ENCODE results near the gene DGCR8. TPM values are rescaled to one million over a fixed set of nuclear protein-coding genes. Genes with fewer than 3 reads are reported as not detected.

DGCR8 gene
- total RNA-seq, 5 donors from 2014 or later (not counting 1 experiment from before 2014, with no cell fraction given), result 38.4 to 48.1 (median 45.1) TPM

DNA sequence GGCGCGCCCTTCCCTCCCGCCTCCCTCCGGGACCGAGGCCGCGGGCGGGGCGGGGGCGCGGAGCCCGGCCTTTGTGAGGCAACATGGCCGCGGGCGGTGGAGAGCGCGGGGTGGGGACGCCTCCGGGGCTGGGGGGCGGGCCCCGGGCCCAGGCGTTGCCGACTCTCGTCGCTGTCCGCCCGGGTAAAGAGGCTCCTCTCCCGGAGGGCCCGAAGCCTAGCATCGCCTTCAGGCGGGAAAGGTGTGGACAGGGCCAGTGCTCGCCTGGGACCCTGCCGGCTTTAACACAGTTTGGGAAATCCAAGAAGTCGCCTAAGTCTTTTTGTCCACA lies 369 bp downstream of the DGCR8 start:
- H3K36me3 ChIP-seq (ENCODE audit: control insufficient read depth in 2 of 2, extremely low read depth in 1 of 2, insufficient read depth in 1 of 2, low read length in 1 of 2), result peaks cover under 1 to 5% of the 10 kb centered on the region in 2 donors
- Mint-ChIP-seq H3K27ac (peak overlapping the region; percentile 53 to 66), H3K9me3 (no peaks in the 10 kb centered on the region), H3K4me3 (peak overlapping the region; percentile 70 to 79 (median 77)), H3K4me1 (peaks cover 45 to 48% (median 46%) of the 10 kb centered on the region in 3 donors), H3K27me3 (no peaks in the 10 kb centered on the region), H3K36me3 (peaks cover 2% of the 10 kb centered on the region)
- no peaks in the 10 kb centered on the region for H3K27me3 ChIP-seq (replicated peaks in 1 of 2; ENCODE audit: control insufficient read depth in 2 of 2, extremely low read depth in 1 of 2, insufficient read depth in 2 of 2, low read length in 1 of 2)
- WGBS (ENCODE audit: insufficient coverage), result 0% methylated on average over 29 of the region's 34 CpGs
- peak overlapping the region; percentile 59 to 92 for H3K4me3 ChIP-seq (ENCODE audit: control insufficient read depth in 1 of 2, extremely low read depth in 1 of 2, low read length in 1 of 2)
- peak overlapping the region; percentile 60 for H3K27ac ChIP-seq (ENCODE audit: low read length)
- ATAC-seq (replicated peaks in 1 of 4), result peak; percentile 78 to 82 (median 80)
- ChIA-PET POLR2A (no interaction called here), CTCF (no interaction called here)
- no peaks in the 10 kb centered on the region for H3K9me3 ChIP-seq
- peaks cover 17 to 54% of the 10 kb centered on the region in 2 experiments for H3K4me1 ChIP-seq (ENCODE audit: control insufficient read depth in 1 of 2, extremely low read depth in 1 of 2, insufficient read depth in 2 of 2, low read length in 2 of 2)
- DNase-seq, result peak in 34 of 35 experiments; percentile 42 to 82 (median 62)

DNA sequence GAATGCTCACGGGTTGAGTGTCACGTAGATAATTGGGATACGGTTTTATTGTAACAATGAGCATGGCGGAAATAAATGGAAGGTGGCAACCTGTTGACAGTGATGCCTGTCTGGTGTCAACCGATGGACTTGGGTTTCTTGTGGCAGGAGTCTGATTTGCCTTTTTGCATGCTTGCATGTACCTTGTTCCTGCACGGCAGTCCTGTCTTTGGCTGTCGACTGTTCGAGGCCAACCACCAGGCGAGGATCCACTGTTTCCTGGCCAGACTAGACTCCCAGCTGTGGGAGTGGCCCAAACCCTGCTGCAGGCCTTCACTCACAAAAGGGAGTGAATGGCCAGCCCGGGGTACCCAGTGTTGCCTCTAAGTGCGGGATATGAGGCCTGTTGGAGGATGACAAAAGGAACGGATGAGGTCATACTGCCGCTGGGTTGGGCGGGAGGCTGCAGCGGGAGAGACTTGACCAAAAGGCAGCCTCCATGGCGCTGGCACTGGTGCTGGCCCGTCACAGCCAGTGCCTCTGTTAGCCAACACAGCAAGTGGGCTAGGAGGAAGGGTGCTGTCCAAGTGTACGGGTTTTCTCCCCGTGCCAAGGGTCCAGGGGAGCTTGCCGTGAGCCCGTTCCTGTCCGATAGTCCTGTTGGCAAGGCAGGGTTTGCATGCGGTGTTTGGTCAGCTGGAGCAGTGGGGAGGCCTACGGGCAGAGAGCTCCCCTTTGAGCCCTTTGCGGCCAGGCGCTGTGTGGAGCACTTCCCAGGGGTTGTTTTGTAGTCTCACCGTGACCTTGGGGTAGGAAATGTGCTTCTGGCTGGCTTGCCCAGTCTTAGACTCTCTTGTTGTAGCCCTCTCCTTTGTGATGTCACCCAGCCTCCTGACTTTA lies 974 bp downstream of the DGCR8 start:
- Mint-ChIP-seq H3K4me1 (peaks cover 45 to 50% (median 46%) of the 10 kb centered on the region in 3 donors), H3K9me3 (no peaks in the 10 kb centered on the region), H3K27me3 (no peaks in the 10 kb centered on the region), H3K27ac (peak overlapping the region; percentile 53 to 66), H3K36me3 (peaks cover 4% of the 10 kb centered on the region), H3K4me3 (peak overlapping the region; percentile 70 to 79 (median 77))
- no peak for ATAC-seq (replicated peaks in 1 of 4)
- H3K27ac ChIP-seq (ENCODE audit: low read length), result peak overlapping the region; percentile 60
- no peaks in the 10 kb centered on the region for H3K27me3 ChIP-seq (replicated peaks in 1 of 2; ENCODE audit: control insufficient read depth in 2 of 2, extremely low read depth in 1 of 2, insufficient read depth in 2 of 2, low read length in 1 of 2)
- H3K4me3 ChIP-seq (ENCODE audit: control insufficient read depth in 1 of 2, extremely low read depth in 1 of 2, low read length in 1 of 2), result peak overlapping the region; percentile 59 to 92
- H3K9me3 ChIP-seq, result no peaks in the 10 kb centered on the region
- POLR2A ChIA-PET, result interaction anchor here in 1 of 2 donors (0.6 kb wide), 1 partner anchor 32 kb away, joined by 4 read pairs; no protein-coding TSS in a partner anchor
- 42% methylated on average over 23 of the region's 27 CpGs for WGBS (ENCODE audit: insufficient coverage)
- no peak for DNase-seq
- H3K4me1 ChIP-seq (ENCODE audit: control insufficient read depth in 1 of 2, extremely low read depth in 1 of 2, insufficient read depth in 2 of 2, low read length in 2 of 2), result peaks cover 17 to 59% of the 10 kb centered on the region in 2 experiments
- CTCF ChIA-PET, result interaction anchor here in 1 of 2 donors (0.7 kb wide), 1 partner anchor 36 kb away, joined by 5 read pairs; the partner anchor contains the start of gene TRMT2A
- H3K36me3 ChIP-seq (ENCODE audit: control insufficient read depth in 2 of 2, extremely low read depth in 1 of 2, insufficient read depth in 1 of 2, low read length in 1 of 2), result peaks cover 7 to 10% of the 10 kb centered on the region in 2 donors

DNA sequence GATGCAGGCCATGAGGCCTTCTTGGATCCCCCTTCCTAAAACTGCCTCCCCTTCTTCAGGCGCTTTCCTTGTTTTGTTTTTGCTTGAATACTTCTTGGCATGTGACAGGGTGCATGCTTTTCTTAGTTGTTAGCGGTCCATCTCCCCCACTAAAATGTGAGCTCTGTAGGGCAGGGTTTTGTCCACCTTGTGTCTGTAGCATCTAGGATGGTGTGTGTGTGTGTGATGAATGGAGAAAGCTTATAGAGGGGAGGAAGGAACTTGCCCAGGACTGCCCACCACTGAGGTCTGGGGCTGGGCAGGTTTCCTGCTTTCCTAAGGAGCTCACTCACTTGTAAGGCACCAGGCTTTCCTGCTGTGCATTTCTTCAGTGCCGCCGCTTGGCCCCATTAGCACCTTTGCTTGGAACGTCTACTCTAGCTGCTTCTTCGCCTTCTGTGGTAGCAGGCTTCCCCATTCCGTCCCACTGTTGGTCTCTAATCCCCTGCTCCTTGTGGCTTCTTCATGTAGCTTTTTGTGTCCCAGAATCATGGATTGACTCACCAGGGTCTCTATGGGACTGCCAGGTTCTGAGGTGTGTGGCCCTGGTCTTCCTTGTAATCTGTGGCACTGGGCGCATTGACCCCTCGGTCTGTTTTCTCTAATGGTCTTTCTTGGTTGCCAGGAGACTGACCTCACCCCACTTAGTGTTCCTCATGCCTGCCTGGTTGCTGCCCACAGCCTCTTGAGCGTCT lies 3.3 kb downstream of the DGCR8 start:
- peaks cover 17 to 83% of the 10 kb centered on the region in 2 experiments for H3K4me1 ChIP-seq (ENCODE audit: control insufficient read depth in 1 of 2, extremely low read depth in 1 of 2, insufficient read depth in 2 of 2, low read length in 2 of 2)
- no peak overlapping the region for H3K27ac ChIP-seq (ENCODE audit: low read length)

DNA sequence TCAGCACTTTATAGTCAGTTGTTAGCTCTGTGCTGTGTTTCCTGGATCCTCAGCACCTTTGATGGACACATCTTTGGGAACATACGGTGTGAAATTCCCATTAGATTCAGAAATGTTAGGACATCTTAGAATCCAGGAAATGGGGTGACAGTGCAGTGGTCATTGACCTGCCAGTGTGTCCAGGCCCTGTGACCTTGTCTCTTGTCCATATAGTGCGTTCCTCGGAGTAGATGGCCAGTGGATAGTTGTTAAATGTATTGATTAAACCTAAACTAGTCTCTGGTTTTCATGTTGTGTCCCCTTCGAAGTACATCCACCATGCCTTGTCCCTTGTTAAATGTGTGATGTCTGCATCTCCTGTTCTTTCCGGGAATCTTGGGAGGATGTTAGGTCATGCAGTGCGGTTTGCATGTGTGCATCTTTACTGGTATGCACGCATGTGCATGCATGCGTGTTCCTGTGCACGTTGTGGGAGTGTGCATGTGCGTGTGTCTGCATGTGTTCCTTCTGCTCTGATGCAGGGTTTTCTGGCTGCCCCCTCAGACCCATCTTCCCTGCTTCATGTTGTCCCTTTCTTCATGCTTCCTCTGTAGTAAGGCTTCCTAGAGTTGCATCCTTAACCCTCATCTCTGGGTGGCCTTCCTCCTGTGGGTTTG lies 4.0 kb downstream of the DGCR8 start:
- peak overlapping the region in 1 of 3 donors; percentile 43 for H3K4me3 Mint-ChIP-seq
- POLR2A ChIA-PET, result no interaction called here

More for the DNA sequence above, 3.3 kb downstream of the DGCR8 start:
- CTCF ChIA-PET, result interaction anchor here in 1 of 2 donors (1.6 kb wide), 1 partner anchor 18 kb away, joined by 3 read pairs; no protein-coding TSS in a partner anchor
- POLR2A ChIA-PET, result no interaction called here
- H3K36me3 ChIP-seq (ENCODE audit: control insufficient read depth in 2 of 2, extremely low read depth in 1 of 2, insufficient read depth in 1 of 2, low read length in 1 of 2), result peaks cover 20 to 27% of the 10 kb centered on the region in 2 donors
- DNase-seq (no peak), ATAC-seq (replicated peaks in 1 of 4) (no peak)
- Mint-ChIP-seq H3K4me1 (peaks cover 56 to 62% (median 57%) of the 10 kb centered on the region in 3 donors), H3K9me3 (no peaks in the 10 kb centered on the region), H3K36me3 (peaks cover 21% of the 10 kb centered on the region), H3K27ac (peak overlapping the region; percentile 40 to 82), H3K27me3 (no peaks in the 10 kb centered on the region), H3K4me3 (peak overlapping the region in 2 of 3 donors; percentile 8 to 77)
- H3K4me3 ChIP-seq (ENCODE audit: control insufficient read depth in 1 of 2, extremely low read depth in 1 of 2, low read length in 1 of 2), result no peak overlapping the region
- 89% methylated on average over 8 of the region's 10 CpGs for WGBS (ENCODE audit: insufficient coverage)
- no peaks in the 10 kb centered on the region for H3K9me3 ChIP-seq
- no peaks in the 10 kb centered on the region for H3K27me3 ChIP-seq (replicated peaks in 1 of 2; ENCODE audit: control insufficient read depth in 2 of 2, extremely low read depth in 1 of 2, insufficient read depth in 2 of 2, low read length in 1 of 2)

DNA sequence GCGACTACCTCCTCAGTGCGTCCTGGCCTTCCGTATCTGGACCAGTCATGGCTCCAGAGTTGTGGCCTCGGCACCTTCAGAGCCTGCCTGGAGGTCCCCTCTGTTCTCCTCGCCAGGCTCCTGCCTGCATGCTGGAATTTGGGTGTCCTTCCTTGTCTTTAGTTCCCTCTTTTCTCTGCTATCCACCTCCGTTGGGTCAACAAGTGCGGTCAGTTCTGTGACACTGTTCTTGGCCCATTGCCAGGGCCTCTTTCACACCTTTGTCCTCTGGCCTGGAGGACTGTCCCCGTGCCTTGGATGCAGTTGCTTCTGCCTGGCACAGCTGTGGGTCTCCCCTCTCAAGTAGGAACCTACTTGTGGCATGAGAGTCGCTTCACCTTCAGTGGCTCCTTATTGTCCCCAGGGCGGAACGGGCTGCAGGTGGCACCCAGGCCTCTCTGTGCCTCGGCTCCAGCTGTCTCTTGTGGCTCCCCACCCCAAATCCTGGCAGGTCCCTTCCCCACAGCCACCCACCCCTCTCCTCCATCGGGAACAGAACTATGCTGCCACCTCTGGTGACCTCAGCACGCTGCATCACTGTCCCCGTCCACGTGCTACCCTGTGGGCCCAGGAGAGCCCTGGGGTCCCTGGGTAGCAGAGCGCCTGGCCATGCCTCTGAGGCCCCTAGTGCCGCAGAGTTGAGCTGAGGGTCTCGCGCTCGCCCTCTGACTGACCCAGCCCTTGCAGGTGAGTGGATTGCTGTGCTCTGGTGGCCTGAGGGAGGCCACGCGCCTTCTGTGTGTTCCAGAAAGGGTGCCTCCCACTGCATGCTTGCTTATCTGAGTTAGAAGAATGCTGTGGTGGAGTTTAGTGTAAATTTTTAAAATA lies 4.7 kb downstream of the DGCR8 start:
- 92% methylated on average over 21 of the region's 23 CpGs for WGBS (ENCODE audit: insufficient coverage)
- H3K9me3 Mint-ChIP-seq, result no peaks in the 10 kb centered on the region
- Histone ChIP-seq H3K4me1 (ENCODE audit: control insufficient read depth in 1 of 2, extremely low read depth in 1 of 2, insufficient read depth in 2 of 2, low read length in 2 of 2) (peaks cover 17 to 88% of the 10 kb centered on the region in 2 experiments), H3K4me3 (ENCODE audit: control insufficient read depth in 1 of 2, extremely low read depth in 1 of 2, low read length in 1 of 2) (no peak overlapping the region), H3K36me3 (ENCODE audit: control insufficient read depth in 2 of 2, extremely low read depth in 1 of 2, insufficient read depth in 1 of 2, low read length in 1 of 2) (peaks cover 20 to 41% of the 10 kb centered on the region in 2 donors), H3K27ac (ENCODE audit: low read length) (no peak overlapping the region), H3K9me3 (no peaks in the 10 kb centered on the region), H3K27me3 (replicated peaks in 1 of 2; ENCODE audit: control insufficient read depth in 2 of 2, extremely low read depth in 1 of 2, insufficient read depth in 2 of 2, low read length in 1 of 2) (no peaks in the 10 kb centered on the region)
- peak overlapping the region in 1 of 2 donors; percentile 79 for H3K27ac Mint-ChIP-seq
- H3K27me3 Mint-ChIP-seq, result no peaks in the 10 kb centered on the region
- H3K4me1 Mint-ChIP-seq, result peaks cover 53 to 62% (median 59%) of the 10 kb centered on the region in 3 donors
- ChIA-PET CTCF (interaction anchor here in 1 of 2 donors (0.5 to 0.7 kb wide), 2 partner anchors 138 to 385 kb away, joined by 4 read pairs; no protein-coding TSS in a partner anchor), POLR2A (no interaction called here)
- peak overlapping the region in 1 of 3 donors; percentile 43 for H3K4me3 Mint-ChIP-seq
- DNase-seq, result peak in 1 of 35 experiments; percentile 27
- ATAC-seq (replicated peaks in 1 of 4), result no peak
- H3K36me3 Mint-ChIP-seq, result peaks cover 29% of the 10 kb centered on the region

More for the DNA sequence above, 4.0 kb downstream of the DGCR8 start:
- ATAC-seq (replicated peaks in 1 of 4) (no peak), DNase-seq (no peak)
- H3K4me1 ChIP-seq (ENCODE audit: control insufficient read depth in 1 of 2, extremely low read depth in 1 of 2, insufficient read depth in 2 of 2, low read length in 2 of 2), result peaks cover 17 to 88% of the 10 kb centered on the region in 2 experiments
- WGBS (ENCODE audit: insufficient coverage), result 98% methylated on average over 10 of the region's 10 CpGs
- H3K27ac ChIP-seq (ENCODE audit: low read length), result no peak overlapping the region
- peaks cover 56 to 62% (median 57%) of the 10 kb centered on the region in 3 donors for H3K4me1 Mint-ChIP-seq
- H3K27ac Mint-ChIP-seq, result peak overlapping the region in 1 of 2 donors; percentile 40
- CTCF ChIA-PET, result interaction anchor here in 1 of 2 donors (1.6 kb wide), 1 partner anchor 17 kb away, joined by 3 read pairs; no protein-coding TSS in a partner anchor
- H3K9me3 ChIP-seq, result no peaks in the 10 kb centered on the region
- H3K36me3 ChIP-seq (ENCODE audit: control insufficient read depth in 2 of 2, extremely low read depth in 1 of 2, insufficient read depth in 1 of 2, low read length in 1 of 2), result peaks cover 20 to 33% of the 10 kb centered on the region in 2 donors
- H3K27me3 ChIP-seq (replicated peaks in 1 of 2; ENCODE audit: control insufficient read depth in 2 of 2, extremely low read depth in 1 of 2, insufficient read depth in 2 of 2, low read length in 1 of 2), result no peaks in the 10 kb centered on the region
- H3K4me3 ChIP-seq (ENCODE audit: control insufficient read depth in 1 of 2, extremely low read depth in 1 of 2, low read length in 1 of 2), result no peak overlapping the region
- H3K36me3 Mint-ChIP-seq, result peaks cover 23% of the 10 kb centered on the region
- H3K27me3 Mint-ChIP-seq, result no peaks in the 10 kb centered on the region
- H3K9me3 Mint-ChIP-seq, result no peaks in the 10 kb centered on the region
